ENCODE measurements around the gene ALK.

DNA sequence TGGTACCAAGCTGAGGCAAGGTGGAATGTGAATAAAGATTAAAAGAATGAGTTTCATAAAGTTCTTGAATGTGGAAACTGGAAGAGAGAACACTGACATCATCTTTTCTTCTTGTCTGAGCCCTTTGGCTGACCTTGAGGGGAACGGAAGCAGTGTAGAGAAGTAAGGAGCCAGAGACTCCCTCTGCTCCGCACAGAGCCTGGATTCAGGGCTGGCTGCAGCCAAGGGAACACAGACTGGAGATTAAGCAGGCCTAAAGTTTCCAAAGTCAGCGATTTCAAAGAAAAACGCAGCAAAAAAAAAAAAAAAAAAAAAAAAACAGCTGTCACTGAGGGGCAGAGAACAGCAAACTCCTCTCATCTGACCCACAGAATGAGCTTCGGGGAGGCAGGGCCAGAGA, 19.3 kb upstream of the ALK start:
- TF ChIP-seq, protein P1, sequence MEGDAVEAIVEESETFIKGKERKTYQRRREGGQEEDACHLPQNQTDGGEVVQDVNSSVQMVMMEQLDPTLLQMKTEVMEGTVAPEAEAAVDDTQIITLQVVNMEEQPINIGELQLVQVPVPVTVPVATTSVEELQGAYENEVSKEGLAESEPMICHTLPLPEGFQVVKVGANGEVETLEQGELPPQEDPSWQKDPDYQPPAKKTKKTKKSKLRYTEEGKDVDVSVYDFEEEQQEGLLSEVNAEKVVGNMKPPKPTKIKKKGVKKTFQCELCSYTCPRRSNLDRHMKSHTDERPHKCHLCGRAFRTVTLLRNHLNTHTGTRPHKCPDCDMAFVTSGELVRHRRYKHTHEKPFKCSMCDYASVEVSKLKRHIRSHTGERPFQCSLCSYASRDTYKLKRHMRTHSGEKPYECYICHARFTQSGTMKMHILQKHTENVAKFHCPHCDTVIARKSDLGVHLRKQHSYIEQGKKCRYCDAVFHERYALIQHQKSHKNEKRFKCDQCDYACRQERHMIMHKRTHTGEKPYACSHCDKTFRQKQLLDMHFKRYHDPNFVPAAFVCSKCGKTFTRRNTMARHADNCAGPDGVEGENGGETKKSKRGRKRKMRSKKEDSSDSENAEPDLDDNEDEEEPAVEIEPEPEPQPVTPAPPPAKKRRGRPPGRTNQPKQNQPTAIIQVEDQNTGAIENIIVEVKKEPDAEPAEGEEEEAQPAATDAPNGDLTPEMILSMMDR (IDR thresholded peaks at IDR 0.05), result no peak
- no peak for TF ChIP-seq POLR2A (IDR thresholded peaks at IDR 0.05)

Measured in Peyer's patch (tissue), 4 donors.